AG08395 (cell line): ENCODE measurements around the gene PDS5B.
"Not testable (repeated sequence)": the region's sequence is repeated elsewhere in the genome, so short reads cannot be mapped to it uniquely, and the experiment has no call there.

Experiments used
- DNase-seq: peaks from one replicate; pipeline ENCODE4 v3.0.0; 2012; ENCODE audit warnings: mixed read lengths, low spot score

Gene PDS5B

GRCh38 chr13:32729097-32729496 is 142.8 kb downstream of the PDS5B start:
- DNase-seq = not testable (repeated sequence)

- DNase-seq = no peak
Measured at GRCh38 chr13:32731074-32731473, 144.8 kb downstream of the PDS5B start.

GRCh38 chr13:32731576-32731975 is 145.3 kb downstream of the PDS5B start:
- peak; percentile 42 for DNase-seq

- DNase-seq = no peak
Measured at GRCh38 chr13:32733690-32734089, 147.4 kb downstream of the PDS5B start.

GRCh38 chr13:32734511-32734910 is 148.3 kb downstream of the PDS5B start:
- DNase-seq = peak; percentile 6

GRCh38 chr13:32735859-32736258 is 149.6 kb downstream of the PDS5B start:
- no peak for DNase-seq

- no peak for DNase-seq
Measured at GRCh38 chr13:32736648-32737047, 150.4 kb downstream of the PDS5B start.

GRCh38 chr13:32737111-32737571 is 150.9 kb downstream of the PDS5B start:
- DNase-seq = peak; percentile 11

GRCh38 chr13:32737679-32738078 is 151.4 kb downstream of the PDS5B start:
- no peak for DNase-seq

GRCh38 chr13:32745509-32745908 is 159.3 kb downstream of the PDS5B start:
- no peak for DNase-seq

GRCh38 chr13:32746474-32746873 is 160.2 kb downstream of the PDS5B start:
- no peak for DNase-seq

GRCh38 chr13:32748305-32748704 is 162.1 kb downstream of the PDS5B start:
- DNase-seq = no peak

- DNase-seq = no peak
Measured at GRCh38 chr13:32751340-32751739, 165.1 kb downstream of the PDS5B start.

- no peak for DNase-seq
Measured at GRCh38 chr13:32752311-32752710, 166.1 kb downstream of the PDS5B start.

GRCh38 chr13:32752997-32753606 is 166.8 kb downstream of the PDS5B start:
- no peak for DNase-seq

GRCh38 chr13:32754179-32754578 is 167.9 kb downstream of the PDS5B start:
- no peak for DNase-seq

- no peak for DNase-seq
Measured at GRCh38 chr13:32759152-32759551, 172.9 kb downstream of the PDS5B start.

- DNase-seq = no peak
Measured at GRCh38 chr13:32761472-32761871, 175.2 kb downstream of the PDS5B start.

- no peak for DNase-seq
Measured at GRCh38 chr13:32779119-32779518, 192.9 kb downstream of the PDS5B start.

- DNase-seq = no peak
Measured at GRCh38 chr13:32781906-32782305, 195.7 kb downstream of the PDS5B start.

GRCh38 chr13:32783067-32783466 is 196.8 kb downstream of the PDS5B start:
- no peak for DNase-seq

- no peak for DNase-seq
Measured at GRCh38 chr13:32790731-32791130, 204.5 kb downstream of the PDS5B start.

- DNase-seq = no peak
Measured at GRCh38 chr13:32791545-32792172, 205.4 kb downstream of the PDS5B start.

GRCh38 chr13:32796754-32797153 is 210.5 kb downstream of the PDS5B start:
- no peak for DNase-seq
